PFSK-1 (cell line): ENCODE measurements around the gene TM2D3.

Source experiments
- FOXP2 ChIP-seq: optimal IDR thresholded peaks from 2 replicates; pipeline ENCODE3; 2011; ENCODE audit warnings: borderline replicate concordance, control low read depth, inconsistent platforms; ENCODE audit not compliant: insufficient read depth; ENCODE audit errors: extremely low read length, extremely low read depth
- POLR2AphosphoS5 ChIP-seq: IDR thresholded peaks from 2 replicates; pipeline ENCODE4 v1.6.1; 2012; ENCODE audit warnings: low read depth, mild to moderate bottlenecking, control low read depth, low read length, moderate library complexity
- SIN3A ChIP-seq: IDR thresholded peaks from 2 replicates; pipeline ENCODE4 v1.6.1; 2012; ENCODE audit warnings: mild to moderate bottlenecking, low read length, moderate library complexity, borderline replicate concordance; ENCODE audit not compliant: insufficient read depth
- TAF1 ChIP-seq: IDR thresholded peaks from 2 replicates; pipeline ENCODE4 v1.6.1; 2012; ENCODE audit warnings: low read length, control low read depth, borderline replicate concordance; ENCODE audit not compliant: insufficient read depth
- TF ChIP-seq, protein P1 (sequence below), 2 experiments: IDR thresholded peaks; 2 replicates each; pipeline versions ENCODE4 v1.6.1 to v1.8.0; 2011 to 2012; ENCODE audit warnings: low read depth in 2 of 2, low read length in 2 of 2, control low read depth in 1 of 2, inconsistent platforms in 1 of 2, mild to moderate bottlenecking in 1 of 2, moderate library complexity in 1 of 2; ENCODE audit not compliant: insufficient read depth in 1 of 2

DNA sequence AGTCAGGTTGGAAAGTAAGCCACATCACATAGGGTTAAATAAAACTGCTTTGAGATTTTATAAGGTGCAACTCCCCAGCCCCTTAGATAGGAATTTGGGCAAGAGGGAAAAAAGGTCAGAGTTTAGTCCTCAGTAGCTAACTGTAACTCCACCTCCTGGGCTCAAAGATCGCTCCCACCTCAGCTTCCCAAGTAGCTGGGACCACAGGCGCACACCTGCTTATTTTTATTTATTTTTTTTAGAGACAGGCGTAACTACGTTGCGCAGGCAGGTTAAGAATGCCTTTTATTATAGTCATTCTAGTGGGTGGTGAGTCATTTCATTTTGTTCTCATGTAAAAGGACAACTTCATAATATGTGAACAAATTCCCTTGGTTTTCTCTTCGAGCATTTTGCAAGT, 14.7 kb downstream of the TM2D3 start:
- TF ChIP-seq SIN3A = no peak
- TF ChIP-seq TAF1 = no peak
- no peak for TF ChIP-seq POLR2AphosphoS5
- TF ChIP-seq, protein P1, sequence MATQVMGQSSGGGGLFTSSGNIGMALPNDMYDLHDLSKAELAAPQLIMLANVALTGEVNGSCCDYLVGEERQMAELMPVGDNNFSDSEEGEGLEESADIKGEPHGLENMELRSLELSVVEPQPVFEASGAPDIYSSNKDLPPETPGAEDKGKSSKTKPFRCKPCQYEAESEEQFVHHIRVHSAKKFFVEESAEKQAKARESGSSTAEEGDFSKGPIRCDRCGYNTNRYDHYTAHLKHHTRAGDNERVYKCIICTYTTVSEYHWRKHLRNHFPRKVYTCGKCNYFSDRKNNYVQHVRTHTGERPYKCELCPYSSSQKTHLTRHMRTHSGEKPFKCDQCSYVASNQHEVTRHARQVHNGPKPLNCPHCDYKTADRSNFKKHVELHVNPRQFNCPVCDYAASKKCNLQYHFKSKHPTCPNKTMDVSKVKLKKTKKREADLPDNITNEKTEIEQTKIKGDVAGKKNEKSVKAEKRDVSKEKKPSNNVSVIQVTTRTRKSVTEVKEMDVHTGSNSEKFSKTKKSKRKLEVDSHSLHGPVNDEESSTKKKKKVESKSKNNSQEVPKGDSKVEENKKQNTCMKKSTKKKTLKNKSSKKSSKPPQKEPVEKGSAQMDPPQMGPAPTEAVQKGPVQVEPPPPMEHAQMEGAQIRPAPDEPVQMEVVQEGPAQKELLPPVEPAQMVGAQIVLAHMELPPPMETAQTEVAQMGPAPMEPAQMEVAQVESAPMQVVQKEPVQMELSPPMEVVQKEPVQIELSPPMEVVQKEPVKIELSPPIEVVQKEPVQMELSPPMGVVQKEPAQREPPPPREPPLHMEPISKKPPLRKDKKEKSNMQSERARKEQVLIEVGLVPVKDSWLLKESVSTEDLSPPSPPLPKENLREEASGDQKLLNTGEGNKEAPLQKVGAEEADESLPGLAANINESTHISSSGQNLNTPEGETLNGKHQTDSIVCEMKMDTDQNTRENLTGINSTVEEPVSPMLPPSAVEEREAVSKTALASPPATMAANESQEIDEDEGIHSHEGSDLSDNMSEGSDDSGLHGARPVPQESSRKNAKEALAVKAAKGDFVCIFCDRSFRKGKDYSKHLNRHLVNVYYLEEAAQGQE (IDR thresholded peaks at IDR 0.05; ENCODE audit: insufficient read depth in 1 of 2, low read depth in 2 of 2, low read length in 2 of 2) = no peak
- no peak for TF ChIP-seq FOXP2
